Astrocyte of the spinal cord (primary cell): ENCODE measurements around the gene GPR78.

ENCODE experiments used
- DNase-seq: peaks from one replicate; pipeline ENCODE4 v3.0.0; 2011; ENCODE audit warnings: low read depth, low spot score
- H3K4me3 ChIP-seq: 2 replicates; pipeline ENCODE4 v1.5.1; 2011; ENCODE audit warnings: low read depth, mild to moderate bottlenecking, low read length, moderate library complexity
- CTCF ChIP-seq: IDR thresholded peaks from 2 replicates; pipeline ENCODE4 v1.5.1; 2012; ENCODE audit warnings: low read depth, mild to moderate bottlenecking, low read length, inconsistent platforms
- in situ Hi-C: cut with HindIII; loops from 2 replicates; pipeline ENCODE4 v1.10.0; 2017; ENCODE audit warnings: low sequenced_read_pairs

The GPR78 gene

GRCh38 chr4:8555716-8556115 is 24.5 kb upstream of the GPR78 start:
- TF ChIP-seq CTCF: no peak
- in situ Hi-C loops: no loop called here
- H3K4me3 ChIP-seq: no peak overlapping the region
- no peak for DNase-seq

GRCh38 chr4:8556341-8557150 is 23.6 kb upstream of the GPR78 start:
- TF ChIP-seq CTCF: no peak
- H3K4me3 ChIP-seq: no peak overlapping the region
- in situ Hi-C loops: no loop called here
- DNase-seq: no peak

GRCh38 chr4:8557151-8558076 is 22.8 kb upstream of the GPR78 start:
- in situ Hi-C loops: no loop called here
- H3K4me3 ChIP-seq: no peak overlapping the region
- TF ChIP-seq CTCF: no peak
- no peak for DNase-seq

- DNase-seq: no peak
- H3K4me3 ChIP-seq: no peak overlapping the region
- in situ Hi-C loops: no loop called here
- TF ChIP-seq CTCF: no peak
Measured at GRCh38 chr4:8558080-8558960, 21.9 kb upstream of the GPR78 start.

- DNase-seq: no peak
- no peak overlapping the region for H3K4me3 ChIP-seq
- in situ Hi-C loops: no loop called here
- no peak for TF ChIP-seq CTCF
Measured at GRCh38 chr4:8559011-8559410, 21.2 kb upstream of the GPR78 start.
